NOMO-1 treated with DMSO at 0.1 percent for 48 hours (cell line): Measurements from ENCODE around the gene NRSN1.

Experiments used
- DNase-seq: peaks from one replicate; lab custom pipeline; 2025; ENCODE audit not compliant: unreplicated experiment; lab: John Stamatoyannopoulos, UW

The NRSN1 gene, protein sequence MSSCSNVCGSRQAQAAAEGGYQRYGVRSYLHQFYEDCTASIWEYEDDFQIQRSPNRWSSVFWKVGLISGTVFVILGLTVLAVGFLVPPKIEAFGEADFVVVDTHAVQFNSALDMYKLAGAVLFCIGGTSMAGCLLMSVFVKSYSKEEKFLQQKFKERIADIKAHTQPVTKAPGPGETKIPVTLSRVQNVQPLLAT

DNA sequence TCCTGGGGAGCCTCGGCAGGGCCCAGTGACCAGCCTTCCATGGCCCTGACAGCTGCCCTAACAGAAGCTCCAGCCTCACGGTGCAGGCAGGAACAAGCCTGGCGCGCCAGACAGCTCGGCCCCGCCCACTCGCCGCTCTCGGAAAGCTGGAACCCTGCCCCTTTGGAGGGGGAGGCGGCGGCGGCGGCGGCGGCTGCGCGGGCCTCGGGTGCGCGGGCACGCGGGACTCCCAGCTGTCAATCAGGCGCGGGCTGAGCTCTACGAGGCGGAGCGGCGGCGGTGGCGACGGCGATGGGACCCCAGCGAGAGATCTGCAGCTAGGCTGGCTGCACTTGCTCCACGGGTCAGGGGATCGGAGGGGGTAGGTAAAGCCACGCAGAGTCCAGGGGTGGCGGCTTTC lies at the start of gene NRSN1:
TSS of gene NRSN1 (plus strand) at position 236 of the 400 bp plus-strand sequence. CDS start 8,113 bp downstream, outside the sequence.
- no peak for DNase-seq

DNA sequence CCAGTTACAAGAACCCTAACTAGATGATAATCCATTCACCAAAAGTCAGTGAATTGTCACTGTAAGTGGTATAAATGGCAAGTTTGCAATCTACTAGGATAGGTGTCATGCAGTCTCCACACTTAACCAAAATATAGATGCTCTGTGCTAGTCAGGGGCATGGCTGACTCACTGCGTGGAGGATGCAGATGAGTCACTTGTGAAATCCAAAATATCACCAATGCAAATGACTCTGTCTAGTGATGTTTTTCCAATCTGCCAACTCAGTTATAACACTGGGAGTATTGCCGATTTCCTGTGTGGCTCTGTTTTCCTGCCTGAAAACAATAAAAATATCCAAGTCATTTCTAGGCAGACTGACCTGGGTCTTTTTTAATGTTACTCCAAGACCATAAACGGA lies 47.8 kb upstream of the NRSN1 start:
- DNase-seq: no peak

DNA sequence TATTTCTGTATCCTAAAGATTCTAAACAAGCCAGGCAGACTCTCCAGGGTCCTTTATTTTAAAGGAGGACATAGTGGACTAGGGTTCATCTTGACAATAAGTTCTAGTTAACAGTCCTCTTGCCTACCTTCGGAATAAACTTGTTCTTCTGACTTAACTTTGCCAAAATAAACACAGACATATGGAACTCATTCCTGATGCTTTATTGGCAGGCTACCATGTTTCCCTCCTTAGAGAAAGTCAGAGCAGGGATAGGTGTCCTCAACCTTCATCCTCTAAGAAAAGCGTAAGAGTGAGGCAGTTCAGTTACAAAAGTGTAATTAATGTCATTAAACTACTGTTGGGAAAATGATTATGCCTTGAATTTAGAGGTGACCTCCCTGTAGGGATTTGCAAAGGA lies 46.9 kb upstream of the NRSN1 start:
- no peak for DNase-seq

DNA sequence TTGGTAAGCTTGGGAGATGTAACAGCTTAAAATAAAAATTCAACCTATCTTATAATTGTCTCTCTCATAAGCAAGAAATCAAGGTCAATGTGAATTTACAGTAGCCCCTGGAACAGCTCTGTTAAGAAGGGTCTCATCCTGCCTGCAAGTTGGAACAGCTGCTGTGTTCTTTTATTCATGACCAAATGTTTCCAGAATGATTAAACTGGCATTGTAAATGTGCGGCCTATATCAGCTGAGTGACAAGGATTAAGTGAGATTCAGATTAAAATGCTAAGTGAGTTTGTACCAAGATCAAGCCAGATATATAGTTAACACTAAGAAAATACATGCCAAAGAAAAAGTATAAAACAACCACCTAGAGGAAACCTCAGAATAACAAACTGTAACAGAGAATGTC lies 45.3 kb upstream of the NRSN1 start:
- no peak for DNase-seq

DNA sequence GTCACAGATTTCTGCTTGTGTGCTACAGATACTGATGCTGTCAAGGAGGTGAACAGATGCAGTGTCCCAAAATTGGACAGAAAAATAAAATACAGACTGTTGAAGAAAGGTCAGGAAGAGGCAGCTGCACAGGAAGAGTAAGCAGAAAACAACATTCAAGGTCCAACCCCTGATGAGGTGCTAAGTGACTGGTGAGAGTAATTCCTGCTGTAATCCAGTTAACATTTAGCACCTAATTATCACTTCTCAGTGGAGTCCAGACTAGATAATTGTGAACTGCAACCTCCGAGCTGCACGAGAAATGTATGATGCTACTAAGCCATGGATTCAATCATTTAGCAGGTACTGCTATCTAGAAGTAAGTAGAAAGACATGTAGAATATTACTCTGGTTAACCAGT lies 36.3 kb upstream of the NRSN1 start:
- DNase-seq: no peak

DNA sequence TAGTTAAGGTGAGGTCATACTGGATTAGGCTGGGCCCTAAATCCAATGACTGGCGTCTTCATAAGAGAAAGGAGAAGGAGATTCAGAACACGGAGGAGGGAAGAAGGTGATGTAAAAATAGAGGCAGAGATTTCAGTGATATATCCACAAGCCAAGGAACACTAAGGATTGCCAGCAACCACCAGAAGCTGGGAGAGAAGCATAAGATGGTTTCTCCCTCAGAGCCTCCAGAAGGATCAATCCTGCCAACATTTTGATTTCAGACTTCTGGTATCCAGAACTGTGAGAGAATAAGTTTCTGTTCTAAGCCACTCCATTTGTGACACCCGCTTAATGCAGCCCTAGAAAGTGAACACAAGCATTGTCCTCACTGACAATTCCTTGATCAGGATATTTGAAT lies 33.6 kb upstream of the NRSN1 start:
- no peak for DNase-seq

DNA sequence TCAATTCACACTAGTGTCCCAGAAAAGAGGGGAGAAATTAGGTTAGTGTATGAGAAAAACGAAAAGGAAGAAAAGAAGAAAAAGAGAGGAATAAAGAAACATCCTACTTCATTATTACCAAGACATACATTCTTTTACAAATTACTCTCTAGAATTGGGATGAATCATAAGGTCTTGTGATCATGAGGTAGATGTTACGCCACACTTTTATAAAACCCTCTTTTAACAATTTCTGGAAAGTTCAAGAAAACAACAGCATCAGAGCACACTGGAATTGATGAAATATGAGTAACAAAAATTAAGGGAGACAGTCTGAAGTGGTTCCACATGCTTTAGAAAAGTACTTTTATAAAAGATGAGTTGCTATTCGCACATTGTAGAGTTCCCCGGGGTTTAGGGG lies 32.6 kb upstream of the NRSN1 start:
- DNase-seq: no peak

DNA sequence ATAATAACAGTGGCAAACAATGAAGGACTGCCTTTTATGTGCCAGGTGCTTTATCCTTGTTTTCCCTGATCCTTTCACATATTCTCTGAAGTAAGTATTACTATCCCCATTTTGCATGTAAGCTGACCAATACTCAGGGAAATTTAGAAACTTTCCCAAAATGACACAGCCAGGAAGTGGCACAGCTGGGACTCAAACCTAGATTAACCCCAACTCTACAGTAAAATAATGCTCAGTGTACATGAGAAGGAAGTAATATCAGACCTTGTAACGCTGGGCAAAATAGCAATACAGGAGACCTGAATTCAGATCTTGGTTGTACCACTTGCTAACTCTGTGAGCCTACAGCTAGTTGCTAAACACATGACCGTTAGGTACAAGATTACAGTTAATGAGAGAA lies 26.8 kb upstream of the NRSN1 start:
- no peak for DNase-seq

DNA sequence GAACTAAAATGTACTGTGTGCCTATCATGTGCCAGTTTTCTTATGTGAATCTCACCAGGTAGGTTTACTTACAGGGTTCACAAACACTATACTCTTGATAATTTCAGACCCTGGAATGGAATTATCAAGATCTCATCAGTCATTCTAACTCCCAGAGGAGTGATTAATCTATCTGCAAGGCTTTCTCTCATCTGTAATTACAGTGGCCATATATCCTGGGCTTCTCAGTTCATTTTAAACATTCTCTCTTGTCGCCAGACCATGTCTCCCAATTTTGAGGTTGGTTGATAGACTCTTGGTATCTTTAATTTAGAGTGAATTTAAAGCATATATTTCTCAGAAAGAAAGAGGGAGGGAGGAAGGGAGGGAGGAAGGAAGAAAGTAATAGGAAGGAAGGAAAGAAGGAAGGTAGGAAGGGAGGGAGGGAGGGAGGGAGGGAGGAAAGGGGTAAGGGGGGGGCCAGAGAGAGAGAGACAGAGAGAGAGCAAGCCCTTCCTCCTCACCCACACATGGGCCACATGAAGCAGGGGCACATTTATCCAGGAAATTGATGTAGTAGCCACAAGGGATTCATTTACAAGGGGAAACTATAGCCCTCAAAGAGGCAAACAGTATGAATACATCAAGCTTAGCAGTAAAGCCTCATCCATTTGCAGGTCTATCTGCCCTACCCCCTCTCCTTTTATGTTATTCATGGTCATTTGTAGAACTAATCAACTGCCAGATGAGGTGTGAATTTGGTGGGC lies 25.8 kb upstream of the NRSN1 start:
- DNase-seq: no peak

DNA sequence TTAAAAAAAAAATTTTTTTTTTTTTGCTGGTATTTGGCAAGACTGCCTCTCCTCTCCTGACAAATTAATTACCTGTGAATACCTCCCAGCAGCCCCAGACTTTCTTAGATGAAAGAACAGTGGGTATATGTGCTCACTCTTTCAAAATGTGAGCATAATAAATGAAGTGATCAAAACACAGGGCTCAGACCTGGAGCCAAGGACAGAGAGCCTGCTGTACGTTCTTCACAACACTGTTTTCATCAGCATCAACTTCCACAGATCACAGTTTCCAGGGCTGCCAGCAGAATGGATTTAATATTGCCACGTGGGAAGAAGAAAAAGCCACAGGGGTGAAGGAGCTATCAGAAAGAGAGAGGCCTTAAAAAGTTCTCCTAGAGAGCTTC lies 25.3 kb upstream of the NRSN1 start:
- DNase-seq: no peak

DNA sequence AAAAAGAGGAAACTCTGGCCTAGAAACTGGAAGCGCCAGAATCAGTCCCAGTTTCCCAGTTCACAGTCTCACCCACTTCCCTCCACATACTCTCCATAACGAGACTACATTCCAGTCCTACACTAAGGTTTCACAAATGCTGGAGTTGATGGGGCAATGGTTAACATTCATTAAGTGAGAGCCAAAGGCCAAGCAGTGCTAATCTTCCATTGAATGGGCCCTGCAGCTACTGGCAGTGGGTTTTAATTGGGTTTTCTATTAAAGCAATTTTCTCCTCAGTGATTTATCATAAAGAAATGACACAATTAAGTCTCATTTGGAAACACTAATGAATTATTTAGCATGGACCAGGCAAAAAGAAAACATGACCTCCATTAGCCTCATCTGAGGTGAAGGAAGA lies 20.8 kb upstream of the NRSN1 start:
- DNase-seq: no peak

DNA sequence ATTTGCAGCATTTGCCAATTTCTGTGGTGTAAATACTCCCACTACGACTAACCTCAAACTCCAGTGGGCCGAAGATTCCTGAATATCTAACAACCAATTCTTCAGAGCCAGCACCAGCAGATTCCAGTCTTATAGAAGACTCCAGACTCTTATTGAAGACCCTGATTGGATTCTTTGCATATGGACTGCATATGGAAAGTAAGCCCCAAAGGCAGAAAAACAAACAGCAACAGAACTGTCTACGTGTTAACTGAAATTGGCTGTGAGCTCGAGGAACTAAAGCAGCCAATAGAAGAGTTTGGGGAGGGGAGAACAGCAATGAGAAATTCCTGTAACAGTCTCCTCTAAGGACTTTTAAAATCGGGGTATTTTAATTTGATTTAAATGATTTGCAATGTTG lies 19.7 kb upstream of the NRSN1 start:
- no peak for DNase-seq

DNA sequence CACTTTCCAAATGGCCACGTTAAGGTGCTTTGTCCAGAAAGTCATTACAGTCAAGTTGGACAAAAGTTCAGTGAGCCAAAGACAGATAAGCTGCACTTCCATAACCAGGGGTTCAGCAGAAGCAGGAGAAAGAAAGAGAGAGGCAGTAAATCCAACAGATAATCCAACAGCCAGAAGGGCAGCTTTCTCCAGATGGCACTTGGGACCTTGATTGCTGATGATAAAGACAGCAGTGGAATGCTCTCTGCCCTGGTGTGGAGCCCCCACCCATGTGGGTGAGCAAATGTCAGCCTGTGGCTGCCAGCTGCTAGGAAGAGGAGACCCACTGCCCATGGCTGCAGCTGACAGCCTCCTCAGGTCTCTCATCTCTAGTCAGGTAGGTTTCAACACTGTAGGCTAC lies 18.7 kb upstream of the NRSN1 start:
- no peak for DNase-seq

DNA sequence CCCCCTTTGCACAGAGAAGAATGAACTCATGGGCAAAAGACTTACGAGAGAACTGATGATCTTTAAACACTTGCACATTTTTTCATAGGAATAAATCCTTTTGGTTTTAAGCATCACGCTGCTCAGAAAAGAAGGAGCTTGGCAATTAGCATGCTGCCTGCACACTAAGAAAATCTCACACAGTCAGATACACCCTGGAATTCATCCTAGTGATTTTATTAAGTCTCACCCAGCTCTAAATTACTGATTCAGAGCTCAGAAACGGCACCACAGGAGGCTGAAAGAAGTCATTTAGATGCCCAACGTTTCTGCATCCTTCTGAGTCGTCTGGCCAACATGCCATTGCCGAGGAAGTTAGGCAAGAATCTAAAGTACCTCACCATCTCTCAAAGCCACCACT lies 18.0 kb upstream of the NRSN1 start:
- no peak for DNase-seq

DNA sequence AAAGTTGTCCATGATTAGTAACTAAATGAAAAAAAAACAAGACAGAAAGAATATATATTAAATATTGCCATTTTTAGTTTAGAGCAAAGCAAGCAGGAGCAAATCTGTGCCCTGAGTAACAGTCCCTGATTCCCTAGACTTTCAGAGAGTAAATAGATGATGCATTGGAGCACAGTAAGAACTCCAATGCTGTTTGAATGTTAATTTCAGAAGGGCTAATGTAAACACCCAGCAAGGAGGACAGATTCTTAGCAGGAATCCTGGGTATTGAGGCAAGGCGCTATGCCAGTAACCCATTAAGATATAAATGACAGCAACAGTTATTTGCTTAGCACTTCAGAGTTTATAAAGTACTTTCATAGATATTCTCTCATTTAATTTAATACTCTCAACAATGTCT lies 15.6 kb upstream of the NRSN1 start:
- no peak for DNase-seq

DNA sequence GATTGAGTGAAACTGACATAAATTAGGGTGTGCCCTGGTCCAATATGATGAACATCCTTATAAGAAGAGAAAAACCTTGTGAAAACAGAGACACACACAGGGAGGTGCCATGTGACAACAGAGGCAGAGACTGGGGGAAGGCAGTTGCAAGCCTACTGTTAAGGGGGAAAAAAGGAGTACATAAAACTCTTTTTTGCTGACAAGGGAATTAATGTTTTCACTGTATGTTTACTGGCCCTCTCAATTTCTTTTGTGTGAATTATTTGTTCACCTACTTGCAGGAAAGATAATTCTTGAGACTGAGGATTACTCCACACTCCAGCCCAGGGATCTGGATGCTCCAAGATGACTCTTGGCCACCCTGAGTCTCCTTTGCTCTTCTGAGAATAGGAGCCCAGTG lies 12.1 kb upstream of the NRSN1 start:
- DNase-seq: no peak

DNA sequence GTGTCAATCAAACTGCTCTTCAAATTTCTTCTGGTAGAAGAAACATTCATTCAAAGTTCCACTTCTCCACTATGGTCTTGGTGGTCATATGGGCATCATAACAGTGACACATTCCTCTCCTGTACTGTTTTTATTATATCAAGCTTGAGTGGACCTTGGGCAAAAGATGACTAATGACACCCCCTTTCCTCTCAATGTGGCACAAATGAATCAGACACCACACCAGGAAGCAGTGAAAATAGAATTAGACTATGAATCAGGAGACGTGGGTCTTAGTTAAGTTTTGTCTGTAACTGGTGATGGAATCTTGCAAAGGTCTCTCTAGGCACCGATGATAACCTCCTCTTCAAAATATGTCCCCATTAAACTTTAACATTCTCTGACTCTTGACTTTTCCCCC lies 9.0 kb upstream of the NRSN1 start:
- DNase-seq: no peak

DNA sequence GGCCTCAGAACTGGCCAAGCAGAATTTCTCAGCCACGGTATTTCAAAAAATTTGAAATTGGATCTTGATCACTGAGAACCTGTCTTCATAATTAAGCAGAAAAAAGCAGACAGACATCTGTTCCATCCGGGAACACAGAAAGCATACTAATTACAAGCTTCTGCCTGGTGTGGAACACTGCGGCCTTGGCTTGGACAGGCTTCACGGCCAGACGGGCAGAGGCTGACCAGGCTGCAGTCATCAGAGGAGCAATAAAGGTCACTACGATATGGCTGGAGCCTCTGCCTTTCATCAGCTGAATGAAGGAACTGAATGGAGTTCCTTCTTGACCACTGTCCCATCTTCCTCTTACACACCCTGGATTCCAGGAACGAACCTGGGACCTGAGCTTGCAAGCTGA lies 3.9 kb upstream of the NRSN1 start:
- DNase-seq: no peak

DNA sequence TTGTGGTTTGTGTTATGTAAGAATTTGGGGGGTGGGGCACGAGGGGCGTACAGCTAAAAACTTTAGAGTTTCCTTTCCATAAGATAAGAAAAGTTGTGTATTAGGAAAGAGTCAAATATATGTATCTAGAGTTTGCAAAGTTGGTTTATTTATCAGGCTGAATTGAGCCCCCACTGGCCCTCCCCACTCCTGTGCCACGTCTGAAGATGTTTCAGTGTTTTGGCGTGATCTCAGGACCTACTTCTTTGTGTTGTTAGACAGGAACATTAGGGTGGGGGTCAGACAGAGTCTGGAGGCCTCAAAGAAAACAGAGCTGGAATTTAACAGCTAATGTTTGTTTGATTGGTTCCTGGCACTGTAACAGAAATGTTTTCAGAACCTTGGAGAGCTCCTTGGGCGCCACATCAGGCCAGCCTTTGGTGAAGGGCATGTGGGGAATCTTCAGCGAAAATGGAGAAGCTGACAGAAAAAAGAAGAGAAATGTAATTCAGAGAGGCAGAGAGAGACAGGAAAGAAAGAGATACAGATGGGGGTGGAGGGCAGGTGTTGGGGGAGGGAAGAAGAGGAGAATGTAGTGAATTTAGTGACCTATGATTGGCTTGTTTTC lies 674 bp downstream of the NRSN1 start:
- DNase-seq: peak; percentile 37

DNA sequence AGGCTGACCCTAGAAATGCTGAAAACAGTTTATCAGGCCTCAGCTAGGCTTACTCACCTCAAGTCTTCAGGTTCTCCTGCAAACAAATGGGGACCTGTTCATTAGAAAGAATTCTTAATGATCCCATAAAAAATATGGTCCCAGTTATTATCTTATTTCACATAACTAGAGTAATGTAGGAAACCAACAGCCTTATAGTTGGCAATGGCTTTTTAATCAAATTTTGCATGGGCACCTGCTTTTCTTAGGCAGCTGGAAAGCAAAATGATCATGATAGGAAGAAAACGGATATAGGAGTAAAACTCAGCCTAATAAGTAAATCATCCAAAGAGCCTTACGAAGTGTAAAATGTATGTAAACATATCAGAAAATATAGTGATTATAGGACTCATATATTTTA lies 1.3 kb downstream of the NRSN1 start:
- DNase-seq: no peak

DNA sequence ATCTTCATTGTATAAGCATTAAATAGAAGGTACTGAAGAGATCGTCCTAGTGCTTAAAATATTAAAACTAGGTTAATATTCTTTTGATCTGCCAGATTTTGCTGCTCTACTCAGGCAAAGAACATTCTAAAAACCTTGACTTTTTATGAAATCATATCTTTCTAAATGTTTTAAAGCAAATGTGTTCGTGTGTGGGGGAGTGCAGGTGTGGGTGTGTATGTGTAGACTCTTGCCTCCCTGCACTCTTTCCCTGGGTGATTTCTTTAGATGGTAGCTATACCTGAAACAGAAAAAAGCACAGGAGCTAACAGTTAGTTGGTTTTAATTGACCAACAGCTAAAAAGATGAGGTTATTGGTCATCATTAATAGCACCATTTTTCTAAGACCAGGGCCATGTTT lies 5.7 kb downstream of the NRSN1 start:
- no peak for DNase-seq

DNA sequence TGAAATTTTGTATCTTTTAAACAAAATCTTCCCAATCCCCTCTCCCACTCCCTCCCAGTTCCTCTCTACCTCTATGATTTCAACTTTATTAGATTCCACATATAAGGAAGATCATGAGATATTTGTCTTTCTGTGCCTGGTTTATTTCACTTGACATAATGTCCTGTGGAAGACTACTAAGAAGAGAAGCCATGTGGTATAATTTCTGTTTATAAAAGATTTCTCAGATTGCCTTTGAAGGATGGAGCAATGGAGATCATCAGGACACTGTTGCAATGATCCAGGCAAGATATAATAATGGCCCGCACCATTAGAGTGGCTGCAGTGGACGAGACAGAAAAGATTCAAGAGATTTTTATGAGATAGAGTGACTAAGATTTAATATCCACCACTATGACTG lies 13.1 kb downstream of the NRSN1 start:
- DNase-seq: no peak

DNA sequence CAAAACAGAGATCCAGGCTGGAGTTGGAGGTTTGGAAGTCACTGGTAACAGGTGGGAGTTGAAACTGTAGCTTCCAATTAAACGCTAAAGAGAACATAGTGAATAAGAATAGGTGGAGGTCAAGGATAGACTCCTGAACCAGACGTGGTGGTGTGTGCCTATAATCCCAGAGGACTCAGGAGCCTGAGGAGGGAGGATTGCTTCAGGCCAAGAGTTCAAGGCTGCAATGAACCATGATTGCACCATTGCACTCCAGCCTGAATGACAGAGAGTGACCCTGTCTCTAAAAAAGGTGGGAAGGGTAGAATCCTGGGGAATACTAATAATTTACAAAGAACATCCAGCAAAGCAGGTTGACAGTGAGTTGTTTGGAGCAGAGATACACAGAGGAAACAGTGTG lies 13.6 kb downstream of the NRSN1 start:
- DNase-seq: no peak
